ENCODE measurements around the gene TRAF6.

TRAF6 gene

GRCh38 chr11:36463781-36464180, 46.3 kb downstream of the TRAF6 start:
- no peak overlapping the region for H3K27ac ChIP-seq (ENCODE audit: insufficient read depth in 1 of 2, low read depth in 1 of 2, low read length in 2 of 2, poor library complexity in 1 of 2, severe bottlenecking in 2 of 2)
- CTCF ChIA-PET: interaction anchor here (1.0 to 5.9 kb wide), 8 partner anchors 11 to 337 kb away, joined by 3 to 52 read pairs (median 7); no protein-coding TSS in a partner anchor

GRCh38 chr11:36462321-36462720, 47.8 kb downstream of the TRAF6 start:
- WGBS (ENCODE audit: insufficient coverage): 94% methylated on average over 15 of the region's 15 CpGs
- POLR2A ChIA-PET: interaction anchor here (0.6 kb wide), 1 partner anchor 12 kb away, joined by 3 read pairs; no protein-coding TSS in a partner anchor

More at GRCh38 chr11:36463781-36464180, 46.3 kb downstream of the TRAF6 start:
- H3K4me3 ChIP-seq (ENCODE audit: control insufficient read depth in 1 of 7, extremely low read depth in 1 of 7, insufficient read depth in 4 of 7, low read depth in 2 of 7, low read length in 6 of 7): no peak overlapping the region
- H3K27me3 ChIP-seq (replicated peaks in 2 of 5; ENCODE audit: control insufficient read depth in 4 of 5, insufficient read depth in 5 of 5, low read length in 4 of 5): no peaks in the 10 kb centered on the region
- H3K4me1 ChIP-seq (ENCODE audit: control extremely low read depth in 1 of 4, control insufficient read depth in 4 of 4, insufficient read depth in 4 of 4, low read length in 3 of 4): peaks cover 0 to 8% (median 0%) of the 10 kb centered on the region in 4 experiments
- WGBS (ENCODE audit: insufficient coverage): 97% methylated on average over 3 of the region's 3 CpGs
- no peak for DNase-seq
- POLR2A ChIA-PET: no interaction called here
- peaks cover 14 to 58% (median 37%) of the 10 kb centered on the region in 4 experiments for H3K36me3 ChIP-seq (ENCODE audit: control insufficient read depth in 4 of 4, insufficient read depth in 4 of 4, low read length in 3 of 4)
- H3K9me3 ChIP-seq (ENCODE audit: control extremely low read depth in 1 of 5, control insufficient read depth in 4 of 5, insufficient read depth in 2 of 5, low read depth in 1 of 5, low read length in 4 of 5): no peaks in the 10 kb centered on the region

GRCh38 chr11:36460220-36460619, 49.9 kb downstream of the TRAF6 start:
- CTCF ChIA-PET: interaction anchor here (1.0 to 4.0 kb wide), 5 partner anchors 8 to 16 kb away, joined by 3 to 15 read pairs (median 3); no protein-coding TSS in a partner anchor
- no peak overlapping the region for H3K4me3 ChIP-seq (ENCODE audit: control insufficient read depth in 1 of 7, extremely low read depth in 1 of 7, insufficient read depth in 4 of 7, low read depth in 2 of 7, low read length in 6 of 7)
- POLR2A ChIA-PET: no interaction called here
- WGBS (ENCODE audit: insufficient coverage): 100% methylated on average over 7 of the region's 10 CpGs
- peaks cover 6 to 75% (median 51%) of the 10 kb centered on the region in 4 experiments for H3K36me3 ChIP-seq (ENCODE audit: control insufficient read depth in 4 of 4, insufficient read depth in 4 of 4, low read length in 3 of 4)
- no peaks in the 10 kb centered on the region for H3K27me3 ChIP-seq (replicated peaks in 2 of 5; ENCODE audit: control insufficient read depth in 4 of 5, insufficient read depth in 5 of 5, low read length in 4 of 5)
- H3K27ac ChIP-seq (ENCODE audit: insufficient read depth in 1 of 2, low read depth in 1 of 2, low read length in 2 of 2, poor library complexity in 1 of 2, severe bottlenecking in 2 of 2): no peak overlapping the region
- peaks cover 0 to 13% (median 11%) of the 10 kb centered on the region in 4 experiments for H3K4me1 ChIP-seq (ENCODE audit: control extremely low read depth in 1 of 4, control insufficient read depth in 4 of 4, insufficient read depth in 4 of 4, low read length in 3 of 4)
- DNase-seq: no peak
- H3K9me3 ChIP-seq (ENCODE audit: control extremely low read depth in 1 of 5, control insufficient read depth in 4 of 5, insufficient read depth in 2 of 5, low read depth in 1 of 5, low read length in 4 of 5): no peaks in the 10 kb centered on the region

More at GRCh38 chr11:36462321-36462720, 47.8 kb downstream of the TRAF6 start:
- H3K27ac ChIP-seq (ENCODE audit: insufficient read depth in 1 of 2, low read depth in 1 of 2, low read length in 2 of 2, poor library complexity in 1 of 2, severe bottlenecking in 2 of 2): no peak overlapping the region
- no peak overlapping the region for H3K4me3 ChIP-seq (ENCODE audit: control insufficient read depth in 1 of 7, extremely low read depth in 1 of 7, insufficient read depth in 4 of 7, low read depth in 2 of 7, low read length in 6 of 7)
- H3K4me1 ChIP-seq (ENCODE audit: control extremely low read depth in 1 of 4, control insufficient read depth in 4 of 4, insufficient read depth in 4 of 4, low read length in 3 of 4): peaks cover 0 to 4% (median 0%) of the 10 kb centered on the region in 4 experiments
- H3K27me3 ChIP-seq (replicated peaks in 2 of 5; ENCODE audit: control insufficient read depth in 4 of 5, insufficient read depth in 5 of 5, low read length in 4 of 5): no peaks in the 10 kb centered on the region
- H3K36me3 ChIP-seq (ENCODE audit: control insufficient read depth in 4 of 4, insufficient read depth in 4 of 4, low read length in 3 of 4): peaks cover 14 to 70% (median 45%) of the 10 kb centered on the region in 4 experiments
- CTCF ChIA-PET: interaction anchor here (1.2 to 4.0 kb wide), 6 partner anchors 8 to 169 kb away, joined by 4 to 15 read pairs (median 6); no protein-coding TSS in a partner anchor
- no peak for DNase-seq
- no peaks in the 10 kb centered on the region for H3K9me3 ChIP-seq (ENCODE audit: control extremely low read depth in 1 of 5, control insufficient read depth in 4 of 5, insufficient read depth in 2 of 5, low read depth in 1 of 5, low read length in 4 of 5)

GRCh38 chr11:36459046-36459445, 51.0 kb downstream of the TRAF6 start:
- H3K9me3 ChIP-seq (ENCODE audit: control extremely low read depth in 1 of 5, control insufficient read depth in 4 of 5, insufficient read depth in 2 of 5, low read depth in 1 of 5, low read length in 4 of 5): no peaks in the 10 kb centered on the region
- 96% methylated on average over 6 of the region's 7 CpGs for WGBS (ENCODE audit: insufficient coverage)
- CTCF ChIA-PET: interaction anchor here (0.8 to 4.0 kb wide), 5 partner anchors 9 to 168 kb away, joined by 3 to 15 read pairs (median 3); no protein-coding TSS in a partner anchor
- H3K36me3 ChIP-seq (ENCODE audit: control insufficient read depth in 4 of 4, insufficient read depth in 4 of 4, low read length in 3 of 4): peaks cover 4 to 86% (median 51%) of the 10 kb centered on the region in 4 experiments
- DNase-seq: no peak
- H3K27ac ChIP-seq (ENCODE audit: insufficient read depth in 1 of 2, low read depth in 1 of 2, low read length in 2 of 2, poor library complexity in 1 of 2, severe bottlenecking in 2 of 2): no peak overlapping the region
- peaks cover 0 to 25% (median 22%) of the 10 kb centered on the region in 4 experiments for H3K4me1 ChIP-seq (ENCODE audit: control extremely low read depth in 1 of 4, control insufficient read depth in 4 of 4, insufficient read depth in 4 of 4, low read length in 3 of 4)
- POLR2A ChIA-PET: interaction anchor here (0.8 kb wide), 1 partner anchor 12 kb away, joined by 3 read pairs; no protein-coding TSS in a partner anchor
- no peaks in the 10 kb centered on the region for H3K27me3 ChIP-seq (replicated peaks in 2 of 5; ENCODE audit: control insufficient read depth in 4 of 5, insufficient read depth in 5 of 5, low read length in 4 of 5)
- H3K4me3 ChIP-seq (ENCODE audit: control insufficient read depth in 1 of 7, extremely low read depth in 1 of 7, insufficient read depth in 4 of 7, low read depth in 2 of 7, low read length in 6 of 7): no peak overlapping the region

GRCh38 chr11:36458129-36458915, 51.8 kb downstream of the TRAF6 start:
- Histone ChIP-seq H3K27ac (ENCODE audit: insufficient read depth in 1 of 2, low read depth in 1 of 2, low read length in 2 of 2, poor library complexity in 1 of 2, severe bottlenecking in 2 of 2) (no peak overlapping the region), H3K9me3 (ENCODE audit: control extremely low read depth in 1 of 5, control insufficient read depth in 4 of 5, insufficient read depth in 2 of 5, low read depth in 1 of 5, low read length in 4 of 5) (no peaks in the 10 kb centered on the region), H3K27me3 (replicated peaks in 2 of 5; ENCODE audit: control insufficient read depth in 4 of 5, insufficient read depth in 5 of 5, low read length in 4 of 5) (no peaks in the 10 kb centered on the region), H3K4me3 (ENCODE audit: control insufficient read depth in 1 of 7, extremely low read depth in 1 of 7, insufficient read depth in 4 of 7, low read depth in 2 of 7, low read length in 6 of 7) (no peak overlapping the region), H3K4me1 (ENCODE audit: control extremely low read depth in 1 of 4, control insufficient read depth in 4 of 4, insufficient read depth in 4 of 4, low read length in 3 of 4) (peaks cover 0 to 32% (median 29%) of the 10 kb centered on the region in 4 experiments), H3K36me3 (ENCODE audit: control insufficient read depth in 4 of 4, insufficient read depth in 4 of 4, low read length in 3 of 4) (peaks cover 4 to 87% (median 48%) of the 10 kb centered on the region in 4 experiments)
- DNase-seq: no peak
- POLR2A ChIA-PET: no interaction called here
- 96% methylated on average over 6 of the region's 8 CpGs for WGBS (ENCODE audit: insufficient coverage)
- CTCF ChIA-PET: interaction anchor here (1.0 to 4.0 kb wide), 3 partner anchors 12 to 167 kb away, joined by 3 to 15 read pairs (median 5); no protein-coding TSS in a partner anchor

- Histone ChIP-seq H3K4me1 (ENCODE audit: control extremely low read depth in 1 of 4, control insufficient read depth in 4 of 4, insufficient read depth in 4 of 4, low read length in 3 of 4) (peaks cover 10 to 54% (median 51%) of the 10 kb centered on the region in 4 experiments), H3K27ac (ENCODE audit: insufficient read depth in 1 of 2, low read depth in 1 of 2, low read length in 2 of 2, poor library complexity in 1 of 2, severe bottlenecking in 2 of 2) (no peak overlapping the region), H3K4me3 (ENCODE audit: control insufficient read depth in 1 of 7, extremely low read depth in 1 of 7, insufficient read depth in 4 of 7, low read depth in 2 of 7, low read length in 6 of 7) (no peak overlapping the region), H3K9me3 (ENCODE audit: control extremely low read depth in 1 of 5, control insufficient read depth in 4 of 5, insufficient read depth in 2 of 5, low read depth in 1 of 5, low read length in 4 of 5) (no peaks in the 10 kb centered on the region), H3K36me3 (ENCODE audit: control insufficient read depth in 4 of 4, insufficient read depth in 4 of 4, low read length in 3 of 4) (peaks cover 0 to 75% (median 36%) of the 10 kb centered on the region in 4 experiments), H3K27me3 (replicated peaks in 2 of 5; ENCODE audit: control insufficient read depth in 4 of 5, insufficient read depth in 5 of 5, low read length in 4 of 5) (no peaks in the 10 kb centered on the region)
- WGBS (ENCODE audit: insufficient coverage): 95% methylated on average over 5 of the region's 6 CpGs
- ChIA-PET CTCF (interaction anchor here (0.5 to 1.9 kb wide), 5 partner anchors 10 to 164 kb away, joined by 3 to 7 read pairs (median 3); no protein-coding TSS in a partner anchor), POLR2A (no interaction called here)
- no peak for DNase-seq
Measured at GRCh38 chr11:36456156-36456555, 53.9 kb downstream of the TRAF6 start.
